Activated CD4-positive, alpha-beta T cell treated with anti-CD3 and anti-CD28 coated beads for 36 hours (primary cell): ENCODE measurements around the gene MAN1B1. TPM values are rescaled to one million over a fixed set of nuclear protein-coding genes. Genes with fewer than 3 reads are reported as not detected.
A peak's percentile ranks its signal among the peaks of the same experiment; 100 is the strongest.

ENCODE experiments used
- ATAC-seq: fragments of 200-7000 bp; cut with Tn5 transposase; one replicate; pipeline ENCODE4 v1.10.0; 2021; ENCODE audit warnings: mild to moderate bottlenecking, moderate library complexity
- CTCF ChIA-PET: fragments of 350-600 bp; sonication (Branson Sonifier 250); formaldehyde crosslinking; loops from one replicate; lab custom pipeline; 2021; ENCODE audit warnings: antibody characterized with exemption; lab: Charles Lee
- POLR2A ChIA-PET: fragments of 350-600 bp; sonication (Branson Sonifier 250); formaldehyde crosslinking; loops from one replicate; lab custom pipeline; 2021; ENCODE audit warnings: antibody characterized with exemption, inconsistent platforms; lab: Charles Lee
- DNase-seq: peaks from one replicate; pipeline ENCODE4 v3.0.0-alpha.2; 2020
- H3K27ac Mint-ChIP-seq: one replicate; pipeline ENCODE4 v1.8.0; 2021; ENCODE audit warnings: mixed read lengths
- H3K27me3 Mint-ChIP-seq: one replicate; pipeline ENCODE4 v1.8.0; 2021; ENCODE audit warnings: mixed read lengths
- H3K36me3 Mint-ChIP-seq: one replicate; pipeline ENCODE4 v1.8.0; 2021; ENCODE audit warnings: low read depth, mixed read lengths
- H3K4me1 Mint-ChIP-seq: one replicate; pipeline ENCODE4 v1.8.0; 2021; ENCODE audit warnings: mixed read lengths
- H3K4me3 Mint-ChIP-seq: one replicate; pipeline ENCODE4 v1.8.0; 2021; ENCODE audit warnings: mild to moderate bottlenecking, moderate library complexity, mixed read lengths
- H3K9me3 Mint-ChIP-seq: one replicate; pipeline ENCODE4 v1.8.0; 2021; ENCODE audit warnings: low read depth, mixed read lengths
- intact Hi-C, 2 experiments: fragments of 100-400 bp; cut with DNase I in 1 of 2; cut with micrococcal nuclease in 1 of 2; formaldehyde crosslinking; loops; one replicate each; pipeline versions ENCODE4 v1.14.2 to v1.15.1; 2022 to 2024; cut with DNase I, micrococcal nuclease
- total RNA-seq, 2 experiments: library from RNA; stranded (reverse); gene quantifications; one replicate each; pipeline ENCODE4 v1.2.3, GENCODE V29; 2021

MAN1B1 gene
- total RNA-seq, 2 experiments from 2014 or later, result 21.6 to 26.7 TPM

- no peak for DNase-seq
- H3K27ac Mint-ChIP-seq, result no peak overlapping the region
- H3K9me3 Mint-ChIP-seq, result no peaks in the 10 kb centered on the region
- H3K36me3 Mint-ChIP-seq, result peaks cover 2% of the 10 kb centered on the region
- H3K4me3 Mint-ChIP-seq, result no peak overlapping the region
- H3K4me1 Mint-ChIP-seq, result peaks cover 5% of the 10 kb centered on the region
- H3K27me3 Mint-ChIP-seq, result no peaks in the 10 kb centered on the region
- POLR2A ChIA-PET, result no interaction called here
- intact Hi-C loops, result loop anchor here (1.0 to 10.0 kb wide), 3 partner anchors 17 to 279 kb away; partner anchors contain the start of gene NPDC1 (in 1 of the 2)
- no peak for ATAC-seq
- CTCF ChIA-PET, result interaction anchor here (0.6 to 2.5 kb wide), 16 partner anchors 8 to 334 kb away, joined by 3 to 14 read pairs (median 4); partner anchors contain the start of genes MAN1B1 and UAP1L1
These were observed 23.3 kb upstream of the MAN1B1 start for GRCh38 chr9:137063311-137064026.

- Mint-ChIP-seq H3K27me3 (no peaks in the 10 kb centered on the region), H3K27ac (no peak overlapping the region), H3K4me3 (no peak overlapping the region), H3K9me3 (no peaks in the 10 kb centered on the region), H3K36me3 (peaks cover 2% of the 10 kb centered on the region), H3K4me1 (peaks cover 5% of the 10 kb centered on the region)
- no peak for ATAC-seq
- peak; percentile 79 for DNase-seq
- ChIA-PET POLR2A (no interaction called here), CTCF (interaction anchor here (0.5 to 2.5 kb wide), 17 partner anchors 8 to 335 kb away, joined by 3 to 14 read pairs (median 4); partner anchors contain the start of genes MAN1B1 and UAP1L1)
- intact Hi-C loops, result loop anchor here (1.0 to 10.0 kb wide), 3 partner anchors 18 to 279 kb away; partner anchors contain the start of gene NPDC1 (in 1 of the 2)
These were observed 22.5 kb upstream of the MAN1B1 start for GRCh38 chr9:137064027-137064879.

GRCh38 chr9:137064880-137065164 lies 22.0 kb upstream of the MAN1B1 start:
- intact Hi-C loops, result loop anchor here (1.0 to 10.0 kb wide), 4 partner anchors 19 to 280 kb away; partner anchors contain the start of genes ABCA2 (in 1 of the 2) and NPDC1 (in 1 of the 2)
- ChIA-PET POLR2A (no interaction called here), CTCF (interaction anchor here (0.5 to 2.5 kb wide), 8 partner anchors 9 to 335 kb away, joined by 3 to 11 read pairs (median 6); no protein-coding TSS in a partner anchor)
- ATAC-seq (no peak), DNase-seq (no peak)
- Mint-ChIP-seq H3K4me3 (no peak overlapping the region), H3K9me3 (no peaks in the 10 kb centered on the region), H3K27ac (no peak overlapping the region), H3K36me3 (peaks cover 2% of the 10 kb centered on the region), H3K4me1 (peaks cover 5% of the 10 kb centered on the region), H3K27me3 (no peaks in the 10 kb centered on the region)

GRCh38 chr9:137065336-137065967 lies 21.3 kb upstream of the MAN1B1 start:
- intact Hi-C loops, result loop anchor here in 1 of 2 experiments (5.0 to 10.0 kb wide), 2 partner anchors 38 to 281 kb away; partner anchors contain the start of gene ABCA2
- ChIA-PET POLR2A (no interaction called here), CTCF (interaction anchor here (0.5 to 3.6 kb wide), 6 partner anchors 10 to 251 kb away, joined by 3 to 43 read pairs (median 4); partner anchors contain the start of genes MAN1B1 and NPDC1)
- no peak overlapping the region for H3K27ac Mint-ChIP-seq
- ATAC-seq, result no peak
- peaks cover 5% of the 10 kb centered on the region for H3K4me1 Mint-ChIP-seq
- DNase-seq, result no peak
- no peaks in the 10 kb centered on the region for H3K9me3 Mint-ChIP-seq
- H3K36me3 Mint-ChIP-seq, result peaks cover 2% of the 10 kb centered on the region
- no peak overlapping the region for H3K4me3 Mint-ChIP-seq
- no peaks in the 10 kb centered on the region for H3K27me3 Mint-ChIP-seq

- Mint-ChIP-seq H3K36me3 (peaks cover 2% of the 10 kb centered on the region), H3K27ac (no peak overlapping the region), H3K27me3 (no peaks in the 10 kb centered on the region), H3K4me3 (no peak overlapping the region), H3K4me1 (peaks cover 9% of the 10 kb centered on the region), H3K9me3 (no peaks in the 10 kb centered on the region)
- intact Hi-C loops, result loop anchor here in 1 of 2 experiments (2.0 to 10.0 kb wide), 3 partner anchors 17 to 281 kb away; partner anchors contain the start of gene ABCA2
- ATAC-seq (no peak), DNase-seq (no peak)
- ChIA-PET POLR2A (no interaction called here), CTCF (interaction anchor here (0.7 to 3.6 kb wide), 7 partner anchors 11 to 252 kb away, joined by 3 to 43 read pairs (median 6); partner anchors contain the start of genes MAN1B1 and NPDC1)
These were observed 20.5 kb upstream of the MAN1B1 start for GRCh38 chr9:137066096-137066861.

- Mint-ChIP-seq H3K4me3 (peak overlapping the region; percentile 28), H3K27ac (peak overlapping the region; percentile 55), H3K27me3 (no peaks in the 10 kb centered on the region), H3K9me3 (no peaks in the 10 kb centered on the region), H3K4me1 (peaks cover 9% of the 10 kb centered on the region), H3K36me3 (peaks cover 2% of the 10 kb centered on the region)
- intact Hi-C loops, result loop anchor here (1.0 to 10.0 kb wide), 4 partner anchors 19 to 283 kb away; partner anchors contain the start of gene ABCA2 (in 1 of the 2)
- ChIA-PET CTCF (interaction anchor here (0.6 to 4.8 kb wide), 22 partner anchors 8 to 290 kb away, joined by 3 to 43 read pairs (median 6); partner anchors contain the start of genes MAN1B1, NPDC1 and UAP1L1), POLR2A (interaction anchor here (0.6 to 1.7 kb wide), 3 partner anchors 28 to 1145 kb away, joined by 3 to 5 read pairs (median 4); no protein-coding TSS in a partner anchor)
- ATAC-seq, result peak; percentile 71
- peak; percentile 92 for DNase-seq
These were observed 18.8 kb upstream of the MAN1B1 start for GRCh38 chr9:137067860-137068538.

- H3K4me1 Mint-ChIP-seq, result peaks cover 9% of the 10 kb centered on the region
- H3K4me3 Mint-ChIP-seq, result peak overlapping the region; percentile 51
- DNase-seq (no peak), ATAC-seq (no peak)
- no peak overlapping the region for H3K27ac Mint-ChIP-seq
- intact Hi-C loops, result loop anchor here in 1 of 2 experiments (5.0 to 10.0 kb wide), 2 partner anchors 42 to 284 kb away; partner anchors contain the start of gene ABCA2
- CTCF ChIA-PET, result interaction anchor here (0.6 to 4.8 kb wide), 23 partner anchors 8 to 1512 kb away, joined by 3 to 43 read pairs (median 5); partner anchors contain the start of genes MAN1B1, NPDC1 and UAP1L1
- H3K36me3 Mint-ChIP-seq, result peaks cover 2% of the 10 kb centered on the region
- no peaks in the 10 kb centered on the region for H3K9me3 Mint-ChIP-seq
- no peaks in the 10 kb centered on the region for H3K27me3 Mint-ChIP-seq
- POLR2A ChIA-PET, result interaction anchor here (1.6 to 1.7 kb wide), 2 partner anchors 18 to 27 kb away, joined by 5 to 11 read pairs; partner anchors contain the start of gene MAN1B1
These were observed 18.0 kb upstream of the MAN1B1 start for GRCh38 chr9:137068539-137069507.

GRCh38 chr9:137069508-137070091 lies 17.2 kb upstream of the MAN1B1 start:
- POLR2A ChIA-PET, result interaction anchor here (1.6 kb wide), 1 partner anchor 17 kb away, joined by 11 read pairs; the partner anchor contains the start of gene MAN1B1
- CTCF ChIA-PET, result interaction anchor here (0.6 to 4.8 kb wide), 15 partner anchors 9 to 1512 kb away, joined by 3 to 32 read pairs (median 4); partner anchors contain the start of gene NPDC1
- peak; percentile 36 for DNase-seq
- no peaks in the 10 kb centered on the region for H3K9me3 Mint-ChIP-seq
- intact Hi-C loops, result loop anchor here (1.0 to 10.0 kb wide), 9 partner anchors 15 to 285 kb away; partner anchors contain the start of genes ABCA2 (in 2 of the 2), MAN1B1 (in 1 of the 2), NPDC1 (in 1 of the 2) and TMEM141 (in 1 of the 2)
- H3K27me3 Mint-ChIP-seq, result no peaks in the 10 kb centered on the region
- H3K4me1 Mint-ChIP-seq, result peaks cover 9% of the 10 kb centered on the region
- no peak overlapping the region for H3K27ac Mint-ChIP-seq
- H3K36me3 Mint-ChIP-seq, result no peaks in the 10 kb centered on the region
- H3K4me3 Mint-ChIP-seq, result peak overlapping the region; percentile 51
- no peak for ATAC-seq
